HG02610 (cell line): ENCODE measurements around the gene CNPY4.
A peak's percentile ranks its signal among the peaks of the same experiment; 100 is the strongest.
"Not testable (repeated sequence)": the region's sequence is repeated elsewhere in the genome, so short reads cannot be mapped to it uniquely, and the experiment has no call there.

ENCODE experiments used
- ATAC-seq: cut with Tn5 transposase; IDR thresholded peaks from one replicate; pipeline ENCODE4 v1.9.1; 2021; ENCODE audit warnings: mild to moderate bottlenecking, moderate library complexity; ENCODE audit not compliant: unreplicated experiment

Gene CNPY4

DNA sequence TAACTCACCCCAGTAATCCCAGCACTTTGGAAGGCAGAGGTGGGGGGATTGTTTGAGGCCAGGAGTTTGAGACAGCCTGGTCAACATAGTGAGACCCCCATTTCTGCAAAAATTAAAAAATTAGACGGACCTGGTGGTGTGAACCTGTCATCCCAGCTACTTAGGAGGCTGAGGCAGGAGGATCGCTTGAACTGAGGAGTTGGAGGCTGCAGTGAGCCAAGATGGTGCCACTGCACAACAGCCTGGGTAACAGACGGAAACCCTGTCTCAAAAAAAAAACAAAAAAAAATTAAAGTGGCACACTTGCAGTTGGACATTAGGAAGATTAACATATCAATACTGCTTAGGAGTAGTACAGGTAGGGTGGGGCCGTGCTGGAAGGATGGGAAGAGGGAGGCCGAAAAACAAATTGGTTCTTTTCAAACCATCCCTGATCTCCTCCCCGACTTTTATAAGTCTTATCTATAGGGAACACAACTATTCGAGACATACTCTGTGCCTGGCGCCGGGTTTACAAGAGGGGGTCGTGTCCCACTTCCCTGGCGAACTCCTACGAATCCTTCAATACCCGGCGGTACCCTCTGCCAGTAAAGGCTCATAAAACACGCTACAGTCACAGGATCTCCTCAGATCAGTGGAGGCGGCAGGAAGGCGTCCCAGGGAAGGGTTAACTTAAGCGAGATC, 904 bp upstream of the CNPY4 start:
- ATAC-seq: no peak

- peak; percentile 23 for ATAC-seq
These were observed 717 bp downstream of the CNPY4 start for GRCh38 chr7:100119970-100120732.

GRCh38 chr7:100120733-100121036, 1.3 kb downstream of the CNPY4 start:
- ATAC-seq: no peak

DNA sequence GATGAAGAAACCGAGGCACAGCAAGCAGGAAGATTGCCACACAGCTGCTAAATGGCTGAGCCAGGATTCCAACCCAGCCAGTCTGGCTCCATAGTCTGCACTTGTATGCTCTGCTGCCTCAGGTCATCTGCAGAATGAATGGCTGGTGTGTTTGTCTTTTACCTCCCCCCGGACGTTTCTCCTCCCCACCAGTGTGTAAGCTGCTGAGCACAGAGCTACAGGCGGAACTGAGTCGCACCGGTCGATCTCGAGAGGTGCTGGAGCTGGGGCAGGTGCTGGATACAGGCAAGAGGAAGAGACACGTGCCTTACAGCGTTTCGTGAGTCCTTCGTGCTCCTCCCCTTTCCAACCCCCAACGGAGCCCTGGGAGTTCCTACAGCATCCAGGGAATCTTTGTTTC, 2.6 kb downstream of the CNPY4 start:
- ATAC-seq: no peak

GRCh38 chr7:100122568-100122967, 3.1 kb downstream of the CNPY4 start:
- ATAC-seq: no peak

GRCh38 chr7:100124301-100125230, 5.1 kb downstream of the CNPY4 start:
- no peak for ATAC-seq

DNA sequence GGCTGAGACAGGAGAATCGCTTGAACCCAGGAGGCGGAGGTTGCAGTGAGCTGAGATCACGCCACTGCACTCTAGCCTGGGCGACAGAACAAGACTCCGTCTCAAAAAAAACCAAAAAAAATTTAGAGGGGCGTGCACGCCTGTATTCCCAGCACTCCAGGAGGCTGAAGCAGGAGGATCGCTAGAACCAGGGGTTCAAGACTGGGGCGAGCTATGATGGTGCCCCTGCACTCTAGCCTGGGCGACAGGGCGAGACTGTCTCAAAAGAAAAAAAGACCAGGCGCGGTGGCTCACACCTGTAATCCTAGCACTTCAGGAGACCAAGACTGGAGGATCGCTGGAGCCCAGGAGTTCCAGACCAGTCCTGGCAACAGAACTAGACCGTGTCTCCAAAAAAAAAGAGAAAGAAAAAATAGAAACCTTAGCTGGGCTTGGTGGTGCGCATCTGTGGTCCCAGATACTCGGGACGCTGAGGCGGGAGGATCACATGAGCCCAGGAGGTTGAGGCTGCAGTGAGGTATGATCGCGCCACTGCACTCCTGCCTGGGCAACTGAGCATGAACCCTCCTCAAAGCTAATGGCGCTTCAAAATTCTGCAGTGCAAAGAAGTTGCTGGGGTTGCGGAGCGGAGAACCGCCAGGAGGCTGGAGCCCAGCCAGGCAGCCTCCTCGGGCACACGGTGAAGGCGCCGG, 7.0 kb downstream of the CNPY4 start:
- ATAC-seq: peak; percentile 28

GRCh38 chr7:100126931-100127865, 7.8 kb downstream of the CNPY4 start, which contains the start of gene MBLAC1:
TSS of gene MBLAC1 (plus strand) at chr7:100126967. CDS start at chr7:100127396, 429 bp downstream.
- peak; percentile 61 for ATAC-seq

DNA sequence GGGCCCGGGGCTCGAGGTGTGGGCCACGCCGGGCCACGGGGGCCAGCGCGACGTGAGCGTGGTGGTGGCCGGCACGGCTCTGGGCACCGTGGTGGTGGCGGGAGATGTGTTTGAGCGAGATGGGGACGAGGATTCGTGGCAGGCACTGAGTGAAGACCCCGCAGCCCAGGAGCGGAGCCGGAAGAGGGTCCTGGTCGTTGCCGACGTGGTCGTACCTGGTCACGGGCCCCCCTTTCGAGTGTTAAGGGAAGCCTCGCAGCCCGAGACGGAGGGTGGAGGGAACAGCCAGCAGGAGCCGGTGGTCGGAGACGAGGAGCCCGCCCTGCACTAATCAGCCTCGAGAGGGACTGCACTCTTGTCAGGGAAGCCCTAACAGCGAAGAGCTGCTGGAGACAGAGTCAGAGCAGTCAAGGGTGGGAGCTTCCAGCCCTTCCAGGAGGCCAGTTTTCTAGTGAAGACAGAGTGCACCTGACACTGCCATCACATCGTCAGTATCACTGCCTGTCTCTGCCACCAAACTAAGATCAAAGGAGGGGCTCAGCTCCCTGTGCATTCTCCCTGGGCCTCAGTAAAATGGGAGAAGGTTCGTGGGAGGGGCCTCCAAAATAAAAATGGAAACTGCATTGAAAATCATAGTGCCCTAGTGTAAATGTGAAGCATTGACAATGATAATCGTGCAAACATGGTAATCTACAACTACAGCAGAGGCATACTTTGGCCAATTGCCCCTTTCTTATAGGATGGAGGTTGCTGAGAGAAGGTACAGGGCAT, 8.6 kb downstream of the CNPY4 start:
- ATAC-seq: no peak

DNA sequence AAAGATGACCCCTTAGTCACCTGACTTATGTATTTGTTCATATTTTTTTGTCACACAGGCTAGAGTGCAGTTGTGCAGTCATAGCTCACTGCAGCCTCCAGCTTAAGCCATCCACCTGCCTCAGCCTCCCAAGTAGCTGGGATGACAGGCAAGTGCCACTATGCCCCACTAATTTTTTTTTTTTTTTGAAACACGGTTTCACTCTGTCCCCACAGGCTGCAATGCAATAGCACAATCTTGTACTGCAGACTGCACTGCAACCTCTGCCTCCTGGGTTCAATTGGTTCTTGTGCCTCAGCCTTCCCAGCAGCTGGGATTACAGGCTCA, 9.2 kb downstream of the CNPY4 start:
- ATAC-seq: no peak

- ATAC-seq: not testable (repeated sequence)
These were observed 10.8 kb downstream of the CNPY4 start for GRCh38 chr7:100130220-100130607.

- ATAC-seq: no peak
These were observed 11.4 kb downstream of the CNPY4 start for GRCh38 chr7:100130608-100131453.

DNA sequence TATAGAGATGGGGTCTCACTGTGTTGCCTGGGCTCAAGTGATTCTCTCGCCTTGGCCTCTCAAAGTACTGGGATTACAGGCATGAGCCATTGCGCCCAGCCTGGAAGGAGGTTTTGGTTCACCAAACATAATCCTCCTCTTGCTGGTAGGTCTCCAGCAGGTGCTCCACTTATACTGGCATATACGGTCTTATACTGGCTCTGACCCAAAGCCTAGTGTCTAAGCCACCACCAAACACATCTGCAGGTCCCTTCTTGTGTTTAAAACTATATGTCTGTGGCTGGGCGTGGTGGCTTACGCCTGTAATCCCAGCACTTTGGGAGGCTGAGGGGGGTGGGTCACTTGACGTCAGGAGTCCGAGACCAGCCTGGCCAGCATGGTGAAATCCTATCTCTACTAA, 12.7 kb downstream of the CNPY4 start:
- no peak for ATAC-seq

DNA sequence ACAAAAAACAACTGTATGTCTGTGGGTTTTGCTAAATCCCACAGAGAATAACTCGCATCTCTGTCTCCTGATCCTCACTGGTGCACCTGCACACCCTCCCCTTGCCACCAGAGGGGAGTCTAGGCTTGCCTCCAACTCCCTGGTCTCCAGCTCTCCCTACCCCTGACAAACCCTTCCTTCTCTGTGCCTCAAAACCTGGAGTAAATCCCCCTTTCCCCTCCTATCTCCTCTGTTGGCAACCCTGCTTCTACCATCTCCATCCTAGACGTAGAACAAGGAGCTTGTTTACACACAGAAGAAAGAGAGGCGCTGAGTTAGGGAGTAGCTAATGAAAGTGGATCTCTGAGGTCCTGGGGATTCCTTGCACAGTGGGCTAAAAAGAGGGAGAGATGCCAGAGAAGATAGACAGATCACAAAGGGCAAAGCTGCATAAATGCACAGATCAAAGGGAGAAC, 13.3 kb downstream of the CNPY4 start:
- ATAC-seq: peak; percentile 73

GRCh38 chr7:100137851-100138760, 18.7 kb downstream of the CNPY4 start:
- ATAC-seq: no peak

- no peak for ATAC-seq
These were observed 22.1 kb downstream of the CNPY4 start for GRCh38 chr7:100141555-100141949.

- no peak for ATAC-seq
These were observed 23.0 kb downstream of the CNPY4 start for GRCh38 chr7:100142461-100142860.
